GM19438 (cell line): ENCODE data around the gene STK39.

Source experiments
- ATAC-seq: cut with Tn5 transposase; IDR thresholded peaks from one replicate; pipeline ENCODE4 v1.9.1; 2021; ENCODE audit warnings: low read depth; ENCODE audit not compliant: unreplicated experiment

STK39 gene

DNA sequence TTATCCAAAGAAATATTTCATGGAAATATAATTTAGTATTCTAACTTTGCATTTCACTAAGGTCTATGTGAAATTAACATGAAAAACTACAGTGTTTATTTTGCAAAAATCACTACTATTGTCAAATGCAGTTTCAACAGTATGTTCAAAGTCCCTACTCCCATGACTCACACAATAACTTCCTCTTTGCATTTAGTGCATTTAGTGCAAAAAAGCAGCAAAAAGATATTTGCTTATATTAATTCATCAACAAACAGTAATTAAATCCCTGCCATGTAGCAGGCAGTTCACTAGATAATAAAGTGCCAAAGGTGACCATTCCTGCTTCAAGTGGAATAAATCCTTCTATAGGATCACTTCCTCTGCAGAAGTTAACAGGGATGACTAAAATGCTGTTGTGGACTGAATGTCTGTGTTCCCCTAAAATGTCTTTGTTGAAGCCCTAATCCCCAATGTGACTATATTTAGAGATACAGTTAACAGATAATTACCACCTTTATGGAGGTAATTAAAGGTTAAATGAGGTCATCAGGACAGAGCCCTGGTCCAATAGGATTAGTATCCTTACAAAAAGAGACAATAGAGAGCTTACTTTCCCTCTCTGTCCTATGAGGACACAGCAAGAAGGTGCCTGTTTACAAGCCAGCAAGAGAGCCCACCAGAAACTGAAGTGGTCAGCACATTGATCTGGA, 61.7 kb downstream of the STK39 start:
- ATAC-seq = no peak

DNA sequence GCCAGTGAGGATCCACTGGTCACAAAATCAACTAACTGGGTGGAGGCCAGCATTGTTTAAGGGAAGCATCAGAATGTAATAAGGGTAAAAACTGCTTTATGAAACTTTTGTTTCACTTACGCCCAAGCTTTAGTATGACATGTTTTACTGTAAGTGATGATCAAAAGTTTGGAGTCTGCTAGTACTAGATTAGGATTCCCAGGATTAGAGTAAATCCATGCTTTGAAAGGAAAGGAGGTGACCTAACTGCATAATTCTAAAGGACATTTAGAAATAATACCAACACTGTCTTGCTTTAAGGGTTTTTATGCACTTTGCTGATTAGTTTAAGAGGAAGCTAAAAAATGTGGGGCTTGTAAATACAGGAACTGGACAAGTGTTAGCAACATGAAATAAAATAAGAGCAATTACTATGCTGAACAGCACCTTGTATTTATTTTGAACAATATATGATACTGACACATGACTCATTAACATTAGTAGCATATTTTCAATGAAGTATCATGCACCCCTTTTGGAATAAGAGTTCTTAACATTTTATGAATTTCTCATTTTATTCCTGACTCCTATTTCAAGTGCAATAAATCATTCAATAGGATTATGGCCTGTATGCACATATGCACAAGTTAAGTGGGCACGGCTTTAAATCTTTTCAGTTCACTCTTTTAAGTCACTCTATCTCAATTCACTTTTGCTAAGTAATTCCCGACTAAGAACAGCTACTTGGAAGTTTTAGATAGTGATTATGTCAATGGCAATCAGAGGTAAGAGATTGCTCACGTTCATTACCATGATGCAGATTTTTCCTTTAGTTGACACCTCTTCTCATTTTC, 62.5 kb downstream of the STK39 start:
- ATAC-seq = no peak

DNA sequence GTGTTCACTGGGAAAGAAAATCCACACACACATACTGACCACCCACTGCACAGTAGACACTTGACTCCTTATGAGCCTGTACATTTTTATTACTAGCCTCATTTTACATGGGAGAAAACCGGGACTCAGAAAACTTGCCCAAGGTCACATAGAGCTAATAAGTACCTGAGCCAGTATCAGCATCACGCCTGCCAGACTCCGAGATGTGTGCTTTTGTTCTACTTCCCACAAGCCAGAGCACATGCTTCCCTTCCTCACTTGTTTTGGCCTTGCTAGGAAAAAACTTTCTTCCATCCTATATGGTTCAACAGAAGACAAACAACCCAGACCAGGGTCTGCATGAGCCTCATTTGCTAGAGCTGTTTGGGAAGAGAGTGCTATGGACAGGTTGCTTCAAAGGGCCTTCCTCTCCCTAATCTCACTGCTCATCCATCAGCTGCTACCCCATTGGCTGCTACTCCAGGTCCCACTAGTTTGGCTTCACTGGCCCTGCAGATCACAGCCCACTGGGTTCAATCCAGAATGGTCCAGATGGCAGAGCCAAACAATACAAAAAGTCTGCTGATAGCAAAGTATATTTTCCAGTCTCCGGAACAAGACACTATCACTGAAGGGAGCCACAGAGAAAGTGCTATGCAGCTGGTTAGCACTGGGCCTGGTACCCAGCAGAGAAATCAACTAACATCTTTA, 63.9 kb downstream of the STK39 start:
- ATAC-seq = no peak

- ATAC-seq = no peak
Observed at GRCh38 chr2:168182550-168183249, 64.7 kb downstream of the STK39 start.

- no peak for ATAC-seq
Observed at GRCh38 chr2:168181825-168182224, 65.6 kb downstream of the STK39 start.

DNA sequence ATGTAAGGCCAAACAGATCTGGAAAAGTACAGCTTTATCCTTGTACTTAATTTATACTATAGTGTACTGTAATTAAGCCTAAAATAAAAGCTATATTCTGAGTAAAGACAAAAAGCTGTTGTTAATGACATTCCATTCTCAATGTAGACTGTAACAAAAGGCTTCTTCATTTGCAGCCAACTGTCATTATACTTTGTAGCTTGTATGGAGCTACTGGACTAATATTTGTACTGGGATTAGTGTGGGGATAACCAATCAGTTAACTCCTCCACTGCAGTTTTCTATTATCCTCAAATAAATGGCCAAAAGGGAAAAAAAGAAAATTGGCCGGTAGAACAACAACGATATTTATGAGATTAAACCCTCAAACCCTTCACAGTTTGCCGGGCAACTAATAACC, 66.5 kb downstream of the STK39 start:
- no peak for ATAC-seq

GRCh38 chr2:168180483-168180882, 66.9 kb downstream of the STK39 start:
- ATAC-seq = no peak

- ATAC-seq = no peak
Observed at GRCh38 chr2:168179592-168179991, 67.8 kb downstream of the STK39 start.

GRCh38 chr2:168178520-168179324, 68.7 kb downstream of the STK39 start:
- no peak for ATAC-seq

GRCh38 chr2:168176402-168176801, 71.0 kb downstream of the STK39 start:
- ATAC-seq = no peak

DNA sequence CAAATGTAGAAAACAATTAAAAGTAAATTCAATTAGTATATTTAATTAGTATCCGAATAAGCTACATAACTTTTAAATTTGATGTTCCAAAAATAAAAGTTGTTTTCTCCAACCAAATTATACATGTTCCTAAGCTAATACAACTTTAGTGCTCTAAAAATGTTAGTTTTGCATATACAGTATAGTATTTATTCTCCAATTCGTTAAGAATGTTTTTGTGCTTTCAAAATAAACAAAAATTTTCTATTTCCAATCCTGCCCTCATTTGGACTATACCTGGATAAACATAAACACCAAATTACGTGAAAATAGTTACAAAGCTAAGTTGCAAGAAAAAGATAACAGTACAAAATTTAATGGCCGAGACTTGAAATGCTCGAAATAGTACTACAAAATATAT, 71.9 kb downstream of the STK39 start:
- ATAC-seq = no peak

- ATAC-seq = no peak
Observed at GRCh38 chr2:168174756-168175155, 72.6 kb downstream of the STK39 start.

- no peak for ATAC-seq
Observed at GRCh38 chr2:168172071-168172470, 75.3 kb downstream of the STK39 start.

DNA sequence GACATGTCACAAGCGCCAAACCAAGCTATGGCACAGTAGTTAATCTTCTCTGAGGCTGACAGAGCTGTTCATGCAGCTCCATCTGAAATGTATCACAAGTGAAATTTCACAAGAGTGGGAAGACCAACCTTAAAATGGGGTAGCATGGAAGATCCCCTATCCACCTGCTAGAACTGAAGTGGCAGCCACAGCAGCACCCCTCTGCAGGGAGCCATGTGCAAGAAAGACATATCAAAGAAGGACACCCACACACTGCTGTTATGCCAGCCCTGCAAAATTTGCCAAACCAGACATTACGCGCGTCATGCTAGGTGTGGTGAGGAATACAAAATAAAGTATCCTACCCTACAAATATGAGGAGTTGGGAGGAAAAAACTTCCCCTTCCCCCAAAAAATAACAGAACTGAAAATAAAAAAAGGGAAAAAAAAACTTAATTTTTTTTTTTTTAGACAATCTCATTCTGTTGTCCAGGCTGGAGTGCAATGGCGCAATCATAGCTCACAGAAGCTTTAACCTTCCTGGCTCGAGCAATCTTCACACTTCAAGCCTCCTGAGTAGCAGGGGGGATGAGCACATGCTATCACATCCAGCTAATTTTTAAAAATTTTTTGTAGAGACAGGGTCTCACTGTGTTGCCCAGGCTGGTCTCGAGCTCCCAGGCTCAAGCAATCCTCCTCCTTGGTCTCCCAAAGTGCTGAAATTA, 76.2 kb downstream of the STK39 start:
- no peak for ATAC-seq

- ATAC-seq = no peak
Observed at GRCh38 chr2:168169097-168169745, 78.2 kb downstream of the STK39 start.

DNA sequence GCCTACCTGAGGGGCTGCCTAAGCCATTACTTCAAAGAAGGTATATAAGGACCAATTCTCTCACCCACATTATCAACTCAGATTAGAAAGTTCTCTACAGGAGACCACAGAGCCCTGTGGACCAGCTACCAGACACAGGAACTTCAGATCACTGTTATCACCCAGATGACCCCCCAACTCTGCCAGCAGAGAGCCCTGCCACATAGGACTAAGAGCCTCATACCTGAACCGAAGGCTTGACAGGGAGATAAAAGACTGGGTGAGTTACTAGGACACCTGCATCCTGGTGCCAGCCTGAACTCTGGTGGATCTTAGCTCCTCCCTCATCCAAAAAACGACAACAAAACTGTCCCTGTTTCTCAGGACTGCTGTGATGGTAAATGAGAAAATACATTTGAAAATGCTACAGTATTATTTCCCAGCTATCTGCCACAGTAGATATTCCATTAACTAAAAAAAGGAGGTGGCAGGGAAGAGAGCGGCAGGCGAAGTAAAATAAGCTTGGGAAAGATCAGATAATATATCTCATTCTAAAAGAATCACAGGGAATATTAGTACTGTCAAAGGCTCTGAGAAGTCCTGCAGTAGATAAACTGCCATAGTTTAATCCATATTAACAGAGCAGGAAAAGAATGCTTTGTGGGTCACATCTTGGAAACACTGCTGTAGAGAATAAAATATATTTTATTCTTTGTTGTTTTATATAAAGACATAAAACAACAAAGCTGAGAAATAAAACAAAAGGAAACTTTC, 79.7 kb downstream of the STK39 start:
- ATAC-seq = no peak

DNA sequence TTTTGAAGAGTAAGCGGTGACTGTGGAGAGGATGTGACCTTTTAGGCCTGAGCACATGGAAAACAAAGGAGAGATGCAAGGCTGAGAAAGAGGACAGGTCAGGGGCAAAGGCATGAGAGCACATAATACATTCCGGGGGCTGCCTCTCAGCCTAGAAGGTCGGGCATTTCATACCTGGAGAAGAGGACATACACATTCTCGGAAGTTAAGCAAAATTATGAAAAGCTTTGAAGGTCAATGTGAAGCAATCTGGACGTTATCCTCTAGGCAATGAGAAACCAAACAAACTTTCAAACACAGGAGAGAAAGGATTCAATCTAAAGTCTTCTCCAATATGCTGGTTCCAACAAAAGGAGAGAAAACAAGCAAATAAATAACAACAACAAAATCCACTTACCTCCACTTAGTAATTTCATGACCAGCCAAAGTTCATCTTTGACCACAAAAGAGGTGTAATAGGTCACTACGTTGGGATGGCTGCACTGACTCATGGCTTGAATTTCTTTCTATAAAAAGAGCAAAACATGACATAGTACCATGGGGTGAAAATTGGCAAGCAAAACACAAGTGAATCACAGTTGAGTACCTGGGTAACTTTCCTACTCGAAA, 80.4 kb downstream of the STK39 start:
- ATAC-seq = no peak
